Purkinje cell (primary cell): ENCODE results near the gene MIS18A. TPM values are rescaled to one million over a fixed set of nuclear protein-coding genes. Genes with fewer than 3 reads are reported as not detected.

Source experiments
- polyA plus RNA-seq: library from polyadenylated mRNA; unstranded; fragments of >200 nt; fragmentation: Nextera tagmentation; gene quantifications from 2 replicates; pipeline ENCODE4 v1.2.1, GENCODE V29; 2014

MIS18A gene
- polyA plus RNA-seq, result 123 and 166 TPM in 2 replicates

DNA sequence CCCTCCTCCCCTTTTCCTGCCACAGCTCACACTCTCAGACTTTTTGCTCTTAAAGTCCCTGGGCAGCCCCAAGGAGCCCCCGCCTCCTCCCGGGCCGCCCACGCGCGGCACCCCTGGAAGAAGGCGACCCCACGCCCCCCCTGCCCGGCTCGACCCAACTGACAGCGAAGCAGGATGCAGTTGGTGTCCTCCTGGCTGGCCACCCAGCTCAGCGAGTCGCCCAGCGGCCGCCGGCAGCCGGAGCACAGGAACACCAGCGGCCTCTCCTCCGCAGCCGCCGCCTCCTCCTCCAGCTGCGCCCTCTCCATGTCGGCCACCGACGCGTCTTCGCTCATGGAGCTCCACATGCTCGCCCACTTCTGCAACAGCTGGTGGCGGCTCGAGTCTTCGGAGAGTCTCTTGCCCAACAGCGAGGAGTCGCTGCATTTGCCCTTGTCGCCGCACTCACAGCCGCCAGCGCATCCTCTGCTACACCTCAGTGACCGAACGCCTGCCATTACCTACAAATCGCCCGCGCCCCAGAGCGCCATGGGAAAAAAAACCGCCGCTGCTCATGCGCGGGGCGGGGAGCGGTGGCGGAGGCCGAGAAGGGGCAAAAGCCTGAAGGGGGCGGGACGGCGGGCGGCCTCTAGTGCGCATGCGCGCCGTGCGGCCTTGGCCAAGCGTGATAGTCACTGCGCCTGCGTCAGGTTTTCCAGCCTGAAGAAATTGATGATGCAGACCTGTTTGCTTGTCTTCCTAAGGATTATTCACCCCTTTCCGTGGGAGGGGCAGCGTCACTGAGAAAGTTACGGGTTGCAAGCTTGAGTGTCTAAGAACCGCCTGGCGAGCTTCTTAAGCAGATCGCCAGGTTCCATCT is at the start of gene MIS18A:
Gene MIS18A, minus strand, starts transcription at position 532 of the 859 bp plus-strand sequence. Its CDS starts 35 bp downstream, at position 497.

GRCh38 chr21:32298658-32299081 is 19.8 kb upstream of the MIS18A start, which contains the start of gene MRAP:
MRAP (plus strand) TSS chr21:32298855; CDS start chr21:32298972, 117 bp downstream.

Other genes with a start within 250 kb of the MIS18A start
- 1.9 and 2.3 TPM in 2 replicates for gene MRAP, start 19.8 kb upstream of the MIS18A start, polyA plus RNA-seq
- 2.3 and 2.4 TPM in 2 replicates for gene URB1, start 114.0 kb upstream of the MIS18A start, polyA plus RNA-seq
- 7.7 and 11.4 TPM in 2 replicates for gene EVA1C, start 133.7 kb upstream of the MIS18A start, polyA plus RNA-seq